Upper lobe of left lung (tissue), 4 donors: ENCODE data around the gene PSMA7.

Experiments used
- CTCF ChIP-seq, 6 experiments: fragments of 450-650 bp in 4 of 6; fragments of 200-600 bp in 2 of 6; sonication (generic) in 2 of 6; IDR thresholded peaks; one replicate each; pipeline ENCODE4 v1.5.1; 2016 to 2019; ENCODE audit warnings: antibody characterized with exemption in 6 of 6
- EP300 ChIP-seq, 4 donors: sonication (generic); formaldehyde crosslinking; IDR thresholded peaks; one replicate each; pipeline ENCODE4 v1.5.1; 2017; ENCODE audit warnings: antibody characterized with exemption in 4 of 4, control low read depth in 2 of 4
- POLR2A ChIP-seq, 4 donors: fragments of 450-650 bp; IDR thresholded peaks; one replicate each; pipeline ENCODE4 v1.5.1; 2016 to 2017; ENCODE audit warnings: antibody characterized with exemption in 4 of 4, mild to moderate bottlenecking in 2 of 4
- POLR2AphosphoS5 ChIP-seq, 2 donors: sonication (generic); formaldehyde crosslinking; IDR thresholded peaks; one replicate each; pipeline ENCODE4 v1.5.1; 2017; ENCODE audit warnings: antibody characterized with exemption in 2 of 2

- TF ChIP-seq CTCF (IDR thresholded peaks at IDR 0.05) (no peak), EP300 (IDR thresholded peaks at IDR 0.05) (no peak), POLR2A (IDR thresholded peaks at IDR 0.05) (no peak), POLR2AphosphoS5 (IDR thresholded peaks at IDR 0.05) (no peak)
These were observed 28.3 kb downstream of the PSMA7 start for GRCh38 chr20:62114894-62115293.
